H1 (cell line): ENCODE data around the gene VSNL1.

Source experiments
- CEBPB ChIP-seq: IDR thresholded peaks from 2 replicates; pipeline ENCODE4 v1.6.1; 2012; ENCODE audit warnings: low read depth, low read length
- CTCF ChIP-seq, 3 experiments: IDR thresholded peaks; 1 replicate in 2 of 3; 2 replicates in 1 of 3; pipeline versions ENCODE4 v1.5.1 to v1.6.1; 2011; ENCODE audit warnings: low read length in 3 of 3, mild to moderate bottlenecking in 3 of 3, inconsistent platforms in 2 of 3, low read depth in 1 of 3, moderate library complexity in 1 of 3; ENCODE audit not compliant: insufficient read depth in 1 of 3; ENCODE audit errors: control extremely low read depth in 1 of 3
- EGR1 ChIP-seq: IDR thresholded peaks from 2 replicates; pipeline ENCODE4 v1.6.1; 2011; ENCODE audit warnings: low read depth, low read length, borderline replicate concordance
- GTF2F1 ChIP-seq: IDR thresholded peaks from 2 replicates; pipeline ENCODE4 v1.6.1; 2012; ENCODE audit warnings: low read depth, low read length, improper control_type of control experiment, borderline replicate concordance
- JUND ChIP-seq: IDR thresholded peaks from 2 replicates; pipeline ENCODE4 v1.6.1; 2011; ENCODE audit warnings: mild to moderate bottlenecking, improper control_type of control experiment, low read length
- POLR2A ChIP-seq, 2 experiments: IDR thresholded peaks; 1 replicate in 1 of 2; 2 replicates in 1 of 2; pipeline ENCODE4 v1.6.1; 2011; ENCODE audit warnings: low read depth in 2 of 2, low read length in 2 of 2, mild to moderate bottlenecking in 2 of 2; ENCODE audit errors: control extremely low read depth in 1 of 2

GRCh38 chr2:17547737-17548136, 7.2 kb downstream of the VSNL1 start:
- TF ChIP-seq POLR2A (IDR thresholded peaks at IDR 0.05; ENCODE audit: control extremely low read depth in 1 of 2, low read depth in 2 of 2, low read length in 2 of 2) (no peak), EGR1 (no peak), JUND (no peak), GTF2F1 (no peak), CTCF (IDR thresholded peaks at IDR 0.05; ENCODE audit: control extremely low read depth in 1 of 3, insufficient read depth in 1 of 3, low read depth in 1 of 3, low read length in 3 of 3) (no peak), CEBPB (no peak)
